Transverse colon (tissue), 4 donors: ENCODE measurements around the gene PLCL1. TPM values are rescaled to one million over a fixed set of nuclear protein-coding genes. Genes with fewer than 3 reads are reported as not detected.

Source experiments
- DNase-seq: peaks from one replicate; pipeline ENCODE4 v3.0.0-alpha.2; 2019
- H3K27ac ChIP-seq, 4 donors: fragments of 200-600 bp; sonication (generic); 2 replicates each; pipeline ENCODE4 v1.5.1; 2016 to 2018; ENCODE audit warnings: inconsistent platforms in 4 of 4
- H3K27me3 ChIP-seq: fragments of 200-600 bp; sonication (generic); 2 replicates; pipeline ENCODE4 v1.5.1; 2017; ENCODE audit warnings: inconsistent platforms
- H3K36me3 ChIP-seq, 4 donors: fragments of 200-600 bp; sonication (generic); 2 replicates each; pipeline ENCODE4 v1.5.1; 2017 to 2019; ENCODE audit warnings: inconsistent platforms in 4 of 4
- H3K4me1 ChIP-seq, 4 donors: fragments of 200-600 bp; sonication (generic); 2 replicates each; pipeline ENCODE4 v1.5.1; 2017 to 2020; ENCODE audit warnings: inconsistent platforms in 4 of 4
- H3K4me3 ChIP-seq, 4 donors: fragments of 200-600 bp; sonication (generic); 1 replicate in 1 of 4; 2 replicates in 3 of 4; pipeline versions ENCODE4 v1.5.1 to v1.6.1; 2017 to 2019; ENCODE audit warnings: inconsistent platforms in 4 of 4
- H3K9me3 ChIP-seq, 2 donors: fragments of 200-600 bp; sonication (generic); 2 replicates each; pipeline ENCODE4 v1.5.1; 2017 to 2019; ENCODE audit warnings: inconsistent platforms in 2 of 2
- EP300 ChIP-seq: sonication (generic); formaldehyde crosslinking; IDR thresholded peaks from one replicate; pipeline ENCODE4 v1.6.1; 2017; ENCODE audit warnings: antibody characterized with exemption, low read depth
- POLR2A ChIP-seq: fragments of 450-650 bp; IDR thresholded peaks from one replicate; pipeline ENCODE4 v1.6.1; 2016; ENCODE audit warnings: antibody characterized with exemption, mild to moderate bottlenecking, moderate library complexity
- POLR2AphosphoS5 ChIP-seq, 3 donors: sonication (generic); formaldehyde crosslinking; IDR thresholded peaks; one replicate each; pipeline ENCODE4 v1.6.1; 2016; ENCODE audit warnings: antibody characterized with exemption in 3 of 3
- WGBS, 2 donors: methylation state at CpG; one replicate each; pipeline ENCODE4 v1.1.5; 2018; ENCODE audit warnings: low coverage in 1 of 2; 5-methylcytosine and 5-hydroxymethylcytosine counted together
- in situ Hi-C, 4 donors: fragments of 200-750 bp; cut with MboI; loops; one replicate each; pipeline versions ENCODE4 v1.15.0 to v1.15.1; 2017; ENCODE audit warnings: low sequenced_read_pairs in 3 of 4, low pct_ligation_motif_present in 1 of 4, low pct_unique_long_range_greater_than_20kb in 1 of 4
- intact Hi-C: fragments of 100-400 bp; cut with DNase I; formaldehyde crosslinking; loops from one replicate; pipeline ENCODE4 v1.15.1; 2023; ENCODE audit warnings: low total_unique reads
- total RNA-seq, 4 donors: library from RNA; depleted of rRNA; stranded (reverse); fragments of >200 nt; gene quantifications; one replicate each; pipeline ENCODE4 v1.1.0, GENCODE V29; 2016
- TF ChIP-seq, protein P1 (sequence below), 5 experiments: fragments of 200-600 bp in 3 of 5; fragments of 450-650 bp in 2 of 5; sonication (generic) in 3 of 5; IDR thresholded peaks; 1 replicate in 2 of 5; 2 replicates in 3 of 5; pipeline ENCODE4 v1.5.1; 2016 to 2017; ENCODE audit warnings: antibody characterized with exemption in 5 of 5, inconsistent platforms in 3 of 5, mild to moderate bottlenecking in 2 of 5, moderate library complexity in 1 of 5

The PLCL1 gene
- total RNA-seq, 4 donors from 2014 or later = 0.20 to 7.1 (median 5.3) TPM

DNA sequence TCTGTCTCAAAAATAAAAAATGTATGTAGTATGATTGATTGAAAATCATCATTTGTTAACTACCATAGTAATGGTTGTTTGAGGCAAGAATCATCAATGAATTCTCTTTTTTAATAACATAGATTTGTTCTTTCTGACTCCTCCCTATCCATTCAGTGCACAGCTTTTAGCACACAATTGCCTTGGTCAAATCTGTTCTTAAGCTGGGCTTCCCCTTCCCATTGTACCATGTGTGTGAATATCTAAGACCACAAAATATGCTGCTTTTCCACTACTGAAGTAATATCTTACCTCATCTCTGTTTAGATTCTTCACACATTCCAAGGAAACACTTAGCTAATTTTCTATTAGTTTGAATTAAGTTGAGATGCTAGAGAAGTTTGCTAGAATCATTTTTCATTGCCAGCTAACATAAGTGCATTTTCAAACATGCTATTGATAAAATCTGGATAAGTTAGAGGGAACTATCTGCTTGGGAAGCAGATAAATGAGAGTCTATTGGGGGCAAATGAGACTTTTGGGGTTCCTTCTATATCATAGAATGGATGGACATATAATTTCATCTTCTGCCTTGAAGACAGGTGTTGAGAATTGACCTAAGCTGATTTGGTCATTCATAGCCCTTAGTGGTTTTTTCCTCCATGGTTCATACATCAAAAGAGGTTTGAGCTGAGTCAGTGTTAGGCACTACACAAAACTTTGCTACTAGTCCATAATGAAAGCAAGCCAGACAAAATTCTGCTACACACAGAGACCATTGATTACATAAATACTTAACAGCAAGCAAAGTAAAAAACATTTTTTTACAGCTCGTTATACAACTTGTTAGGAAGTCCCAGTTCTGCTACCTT, 231.9 kb downstream of the PLCL1 start:
- TF ChIP-seq EP300 (no peak), POLR2AphosphoS5 (IDR thresholded peaks at IDR 0.05) (no peak), POLR2A (no peak)
- TF ChIP-seq, protein P1, sequence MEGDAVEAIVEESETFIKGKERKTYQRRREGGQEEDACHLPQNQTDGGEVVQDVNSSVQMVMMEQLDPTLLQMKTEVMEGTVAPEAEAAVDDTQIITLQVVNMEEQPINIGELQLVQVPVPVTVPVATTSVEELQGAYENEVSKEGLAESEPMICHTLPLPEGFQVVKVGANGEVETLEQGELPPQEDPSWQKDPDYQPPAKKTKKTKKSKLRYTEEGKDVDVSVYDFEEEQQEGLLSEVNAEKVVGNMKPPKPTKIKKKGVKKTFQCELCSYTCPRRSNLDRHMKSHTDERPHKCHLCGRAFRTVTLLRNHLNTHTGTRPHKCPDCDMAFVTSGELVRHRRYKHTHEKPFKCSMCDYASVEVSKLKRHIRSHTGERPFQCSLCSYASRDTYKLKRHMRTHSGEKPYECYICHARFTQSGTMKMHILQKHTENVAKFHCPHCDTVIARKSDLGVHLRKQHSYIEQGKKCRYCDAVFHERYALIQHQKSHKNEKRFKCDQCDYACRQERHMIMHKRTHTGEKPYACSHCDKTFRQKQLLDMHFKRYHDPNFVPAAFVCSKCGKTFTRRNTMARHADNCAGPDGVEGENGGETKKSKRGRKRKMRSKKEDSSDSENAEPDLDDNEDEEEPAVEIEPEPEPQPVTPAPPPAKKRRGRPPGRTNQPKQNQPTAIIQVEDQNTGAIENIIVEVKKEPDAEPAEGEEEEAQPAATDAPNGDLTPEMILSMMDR (IDR thresholded peaks at IDR 0.05) = no peak
- Histone ChIP-seq H3K9me3 (no peaks in the 10 kb centered on the region), H3K4me1 (no peaks in the 10 kb centered on the region), H3K4me3 (no peak overlapping the region), H3K27ac (no peak overlapping the region), H3K27me3 (no peaks in the 10 kb centered on the region), H3K36me3 (no peaks in the 10 kb centered on the region)
- intact Hi-C loops (no loop called here), in situ Hi-C loops (no loop called here)
- 0 to 43% methylated on average over 1 of the region's 1 CpG for WGBS, 2 donors
- no peak for DNase-seq

DNA sequence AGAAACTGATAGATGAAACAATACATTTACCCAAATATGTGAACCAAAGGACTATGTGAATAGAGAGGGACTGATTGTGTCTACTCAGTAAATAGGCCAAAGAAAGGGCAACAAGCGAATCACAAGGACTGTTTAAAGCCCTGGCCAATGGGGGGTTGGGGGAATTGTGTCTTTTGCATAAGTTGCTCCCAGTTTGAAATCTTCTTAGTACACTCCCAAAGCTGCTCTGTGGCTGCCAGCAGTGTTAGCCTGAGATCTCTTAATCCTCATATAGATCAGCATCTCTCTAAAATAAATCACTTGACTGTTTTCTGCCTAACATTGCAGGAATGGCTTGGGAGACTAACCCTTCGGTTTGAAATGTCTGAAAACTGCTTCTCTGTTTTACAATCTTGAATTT, 236.4 kb downstream of the PLCL1 start:
- no peaks in the 10 kb centered on the region for H3K36me3 ChIP-seq
- intact Hi-C loops (no loop called here), in situ Hi-C loops (no loop called here)
- no peak for DNase-seq
- no peak overlapping the region for H3K4me3 ChIP-seq
- TF ChIP-seq EP300 (no peak), POLR2A (no peak), POLR2AphosphoS5 (IDR thresholded peaks at IDR 0.05) (no peak)
- TF ChIP-seq, protein P1 (IDR thresholded peaks at IDR 0.05) = no peak
- H3K27ac ChIP-seq = no peak overlapping the region
- no peaks in the 10 kb centered on the region for H3K9me3 ChIP-seq
- H3K27me3 ChIP-seq = no peaks in the 10 kb centered on the region
- WGBS, 2 donors = 55 to 70% methylated on average over 1 to 2 of the region's 2 CpGs
- no peaks in the 10 kb centered on the region for H3K4me1 ChIP-seq

DNA sequence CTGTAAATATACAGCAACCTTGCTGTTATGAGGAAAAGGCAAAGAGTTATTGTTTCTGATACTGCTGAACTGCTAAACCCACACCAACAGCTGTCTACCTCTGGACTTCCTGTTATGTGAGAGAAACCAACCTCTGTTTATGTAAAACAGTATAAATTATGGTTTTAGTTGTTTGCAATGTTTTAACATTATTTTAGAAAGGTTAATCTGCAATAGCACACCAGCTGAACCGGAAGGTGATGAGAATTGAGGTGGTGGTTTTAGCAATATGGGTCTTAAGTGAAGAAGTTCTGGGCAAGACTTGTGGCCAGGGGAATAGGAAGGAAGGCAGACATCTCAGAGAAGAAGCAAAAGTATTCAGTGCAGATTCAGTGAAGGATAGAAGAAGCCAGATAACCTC, 237.8 kb downstream of the PLCL1 start:
- Histone ChIP-seq H3K9me3 (no peaks in the 10 kb centered on the region), H3K27me3 (no peaks in the 10 kb centered on the region), H3K4me3 (no peak overlapping the region), H3K36me3 (no peaks in the 10 kb centered on the region), H3K4me1 (no peaks in the 10 kb centered on the region), H3K27ac (no peak overlapping the region)
- in situ Hi-C loops (no loop called here), intact Hi-C loops (no loop called here)
- DNase-seq = no peak
- TF ChIP-seq POLR2AphosphoS5 (IDR thresholded peaks at IDR 0.05) = no peak
- TF ChIP-seq, protein P1 (IDR thresholded peaks at IDR 0.05) = no peak
- no peak for TF ChIP-seq EP300
- no peak for TF ChIP-seq POLR2A
- 0 to 38% methylated on average over 1 of the region's 1 CpG for WGBS, 2 donors

DNA sequence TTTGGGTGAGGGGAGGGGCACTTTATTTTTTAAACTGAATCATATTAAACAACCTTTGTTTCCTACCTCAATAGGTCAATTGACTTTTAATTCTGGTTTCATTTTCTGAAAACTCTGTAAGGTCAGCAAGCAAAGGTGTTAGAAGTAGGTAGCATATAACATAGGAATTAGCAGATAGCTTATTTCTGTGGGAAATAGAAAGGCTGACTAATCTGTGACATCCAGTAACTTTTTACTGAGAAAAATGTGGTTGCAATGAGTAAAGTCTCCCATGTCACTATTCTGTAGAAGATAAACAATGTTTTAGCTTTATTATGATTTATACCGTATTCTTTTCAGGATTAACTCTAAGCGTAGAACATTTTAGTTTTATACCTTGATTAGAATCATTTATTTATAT, 240.4 kb downstream of the PLCL1 start:
- H3K27me3 ChIP-seq = no peaks in the 10 kb centered on the region
- WGBS, 2 donors = 76 to 86% methylated on average over 2 of the region's 2 CpGs
- no peak for DNase-seq
- in situ Hi-C loops (no loop called here), intact Hi-C loops (no loop called here)
- H3K4me3 ChIP-seq = no peak overlapping the region
- H3K36me3 ChIP-seq = no peaks in the 10 kb centered on the region
- no peaks in the 10 kb centered on the region for H3K4me1 ChIP-seq
- TF ChIP-seq, protein P1 (IDR thresholded peaks at IDR 0.05) = no peak
- no peaks in the 10 kb centered on the region for H3K9me3 ChIP-seq
- no peak overlapping the region for H3K27ac ChIP-seq
